ENCODE data around the gene ECE1.

DNA sequence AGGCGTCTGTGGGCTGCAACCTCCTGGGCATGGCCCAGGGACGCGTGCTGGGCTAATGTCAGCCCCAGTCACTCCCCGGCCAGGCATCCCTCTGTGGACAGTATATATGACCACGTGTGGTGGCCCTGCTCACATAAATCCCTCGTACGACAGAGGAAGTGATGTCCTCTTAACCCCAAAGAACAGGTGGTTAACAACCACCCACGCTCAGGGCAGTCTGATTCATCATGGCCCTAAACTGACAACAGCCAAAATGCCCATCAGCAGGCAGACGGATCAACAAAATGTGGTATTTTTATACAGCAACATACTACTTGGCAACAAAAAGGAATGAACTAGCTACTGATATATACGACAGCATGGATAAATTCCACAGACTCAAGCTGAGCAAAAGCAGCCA is 51.0 kb downstream of the ECE1 start:
- TF ChIP-seq, protein P1, sequence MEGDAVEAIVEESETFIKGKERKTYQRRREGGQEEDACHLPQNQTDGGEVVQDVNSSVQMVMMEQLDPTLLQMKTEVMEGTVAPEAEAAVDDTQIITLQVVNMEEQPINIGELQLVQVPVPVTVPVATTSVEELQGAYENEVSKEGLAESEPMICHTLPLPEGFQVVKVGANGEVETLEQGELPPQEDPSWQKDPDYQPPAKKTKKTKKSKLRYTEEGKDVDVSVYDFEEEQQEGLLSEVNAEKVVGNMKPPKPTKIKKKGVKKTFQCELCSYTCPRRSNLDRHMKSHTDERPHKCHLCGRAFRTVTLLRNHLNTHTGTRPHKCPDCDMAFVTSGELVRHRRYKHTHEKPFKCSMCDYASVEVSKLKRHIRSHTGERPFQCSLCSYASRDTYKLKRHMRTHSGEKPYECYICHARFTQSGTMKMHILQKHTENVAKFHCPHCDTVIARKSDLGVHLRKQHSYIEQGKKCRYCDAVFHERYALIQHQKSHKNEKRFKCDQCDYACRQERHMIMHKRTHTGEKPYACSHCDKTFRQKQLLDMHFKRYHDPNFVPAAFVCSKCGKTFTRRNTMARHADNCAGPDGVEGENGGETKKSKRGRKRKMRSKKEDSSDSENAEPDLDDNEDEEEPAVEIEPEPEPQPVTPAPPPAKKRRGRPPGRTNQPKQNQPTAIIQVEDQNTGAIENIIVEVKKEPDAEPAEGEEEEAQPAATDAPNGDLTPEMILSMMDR (IDR thresholded peaks at IDR 0.05) = no peak
- no peak for TF ChIP-seq POLR2A (IDR thresholded peaks at IDR 0.05)
